SU-DHL-6 (cell line): ENCODE results near the gene C11orf68.

Experiments
- CTCF ChIP-seq: fragments of 200-600 bp; sonication (generic); IDR thresholded peaks from one replicate; pipeline ENCODE4 v1.5.1; 2017; ENCODE audit warnings: antibody characterized with exemption, mild to moderate bottlenecking, low read length, moderate library complexity; ENCODE audit not compliant: insufficient read depth, poor library complexity, severe bottlenecking
- EZH2phosphoT487 ChIP-seq: fragments of 200-600 bp; sonication (generic), shearing (Covaris generic); conservative IDR thresholded peaks from 2 replicates; pipeline ENCODE4 v1.6.1; 2018; ENCODE audit warnings: mild to moderate bottlenecking, antibody characterized with exemption, low read length, moderate library complexity, mixed read lengths

GRCh38 chr11:65917434-65918210 lies 1.2 kb downstream of the C11orf68 start:
- TF ChIP-seq CTCF (no peak), EZH2phosphoT487 (no peak)
